OCI-LY7 (cell line): ENCODE results near the gene TCEA3.

ENCODE experiments used
- CTCF ChIP-seq: fragments of 200-600 bp; sonication (generic); conservative IDR thresholded peaks from 2 replicates; pipeline ENCODE4 v1.5.1; 2014; ENCODE audit warnings: mild to moderate bottlenecking, antibody characterized with exemption, low read length, moderate library complexity, mixed read lengths
- EZH2phosphoT487 ChIP-seq: fragments of 200-600 bp; sonication (generic); IDR thresholded peaks from 2 replicates; pipeline ENCODE4 v1.6.1; 2018; ENCODE audit warnings: low read depth, borderline replicate concordance, mild to moderate bottlenecking, mixed run types, antibody characterized with exemption, low read length, moderate library complexity, mixed read lengths

- TF ChIP-seq CTCF (no peak), EZH2phosphoT487 (no peak)
These were observed 3.8 kb upstream of the TCEA3 start for GRCh38 chr1:23428136-23428905.
